ENCODE results near the gene LRRC72. TPM values are rescaled to one million over a fixed set of nuclear protein-coding genes. Genes with fewer than 3 reads are reported as not detected.

Gene LRRC72
- total and polyA plus RNA-seq, 9 of the 15 experiments (the other 6 are each of a cell fraction or from before 2014, with no cell fraction given) = 0.10 TPM; not detected in 8

- TF ChIP-seq ATF2 (CRISPR knock-in tag; IDR thresholded peaks at IDR 0.05) (no peak), ZNF212 (CRISPR knock-in tag; IDR thresholded peaks at IDR 0.05) (no peak), ZBTB17 (CRISPR knock-in tag; IDR thresholded peaks at IDR 0.05) (no peak), ZNF197 (CRISPR knock-in tag; IDR thresholded peaks at IDR 0.05; ENCODE audit: low read depth) (no peak), SMAD3 (CRISPR knock-in tag; conservative IDR thresholded peaks at IDR 0.05) (no peak), ZNF668 (CRISPR knock-in tag; IDR thresholded peaks at IDR 0.05) (no peak), SRF (CRISPR knock-in tag; IDR thresholded peaks at IDR 0.05) (no peak), TOE1 (IDR thresholded peaks at IDR 0.05; ENCODE audit: borderline replicate concordance) (no peak), TOE1 (CRISPR knock-in tag; IDR thresholded peaks at IDR 0.05; ENCODE audit: borderline replicate concordance, low read depth) (no peak), BCOR (IDR thresholded peaks at IDR 0.05) (peak; percentile 33; the same call in 1 of the 2 replicates), ZNF175 (CRISPR knock-in tag; IDR thresholded peaks at IDR 0.05; ENCODE audit: low read depth) (no peak), CBFB (CRISPR knock-in tag; IDR thresholded peaks at IDR 0.05) (no peak), ZC3H4 (CRISPR knock-in tag; IDR thresholded peaks at IDR 0.05; ENCODE audit: borderline replicate concordance) (no peak), ZBTB43 (CRISPR knock-in tag; IDR thresholded peaks at IDR 0.05) (no peak), TCF3 (CRISPR knock-in tag; IDR thresholded peaks at IDR 0.05) (no peak), ZNF609 (CRISPR knock-in tag; IDR thresholded peaks at IDR 0.05; ENCODE audit: borderline replicate concordance) (no peak), CC2D1A (IDR thresholded peaks at IDR 0.05) (no peak), ETV1 (tag; conservative IDR thresholded peaks at IDR 0.05; ENCODE audit: low read depth) (no peak)
Measured at GRCh38 chr7:16515785-16516685, 10.6 kb upstream of the LRRC72 start (continued).
